ENCODE results near the gene EXD3.

DNA sequence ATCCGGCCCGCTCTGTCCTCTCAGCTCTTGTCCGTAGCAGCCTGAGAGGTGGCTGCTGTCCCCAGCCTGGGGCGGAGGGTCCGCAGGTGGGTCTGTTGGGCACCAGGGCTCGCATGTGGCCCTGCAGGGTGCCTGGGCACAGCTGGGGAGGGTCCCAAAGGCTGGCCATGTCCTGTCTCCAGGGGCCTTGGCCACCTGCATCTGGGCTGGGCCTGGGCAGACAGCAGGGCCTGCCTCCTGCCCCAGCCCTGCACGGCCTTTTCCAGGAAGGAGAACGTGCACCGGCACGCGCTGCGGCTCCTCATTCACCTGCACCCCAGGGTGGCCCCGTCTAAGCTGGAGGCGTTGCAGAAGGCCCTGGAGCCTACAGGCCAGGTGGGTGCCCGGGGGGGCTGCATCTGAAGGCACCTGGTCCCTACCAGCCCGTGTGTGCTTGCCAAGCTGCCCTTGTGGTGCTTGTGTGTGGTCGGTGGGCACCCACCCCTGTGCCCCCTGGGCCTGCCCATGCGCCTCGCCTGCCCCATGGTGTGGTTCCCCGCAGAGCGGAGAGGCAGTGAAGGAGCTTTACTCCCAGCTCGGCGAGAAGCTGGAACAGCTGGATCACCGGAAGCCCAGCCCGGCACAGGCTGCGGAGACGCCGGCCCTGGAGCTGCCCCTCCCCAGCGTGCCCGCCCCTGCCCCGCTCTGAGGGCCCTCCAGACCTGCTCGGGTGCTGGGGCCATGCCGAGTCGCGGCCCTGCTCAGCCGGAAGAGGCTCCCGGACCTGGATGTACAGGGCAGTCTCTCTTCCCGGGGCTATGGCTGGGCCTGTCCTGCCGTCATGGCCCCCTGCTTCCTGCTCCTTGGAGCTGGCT lies 150.5 kb downstream of the EXD3 start:
- no peak for TF ChIP-seq EP300 (IDR thresholded peaks at IDR 0.05)
- no peak for TF ChIP-seq POLR2AphosphoS5 (IDR thresholded peaks at IDR 0.05)

All from stomach (tissue), 4 donors.